Tibial artery (tissue), 4 donors: ENCODE measurements around the gene PCDHGA1.

Experiments
- DNase-seq, 2 donors: peaks; one replicate each; pipeline ENCODE4 v3.0.0-alpha.2; 2019
- H3K27ac ChIP-seq, 2 donors: fragments of 200-600 bp; sonication (generic) in 1 of 2; 1 replicate in 1 of 2; 2 replicates in 1 of 2; pipeline ENCODE4 v1.5.1; 2018 to 2019; ENCODE audit warnings: mild to moderate bottlenecking in 1 of 2
- H3K27me3 ChIP-seq, 2 donors: fragments of 200-600 bp; sonication (generic) in 1 of 2; one replicate each; pipeline versions ENCODE4 v1.5.1 to v1.6.0; 2016 to 2019
- H3K36me3 ChIP-seq, 3 donors: fragments of 200-600 bp; sonication (generic) in 2 of 3; one replicate each; pipeline ENCODE4 v1.5.1; 2016 to 2019; ENCODE audit warnings: mild to moderate bottlenecking in 2 of 3
- H3K4me1 ChIP-seq, 4 donors: fragments of 200-600 bp; sonication (generic) in 2 of 4; 1 replicate in 3 of 4; 2 replicates in 1 of 4; pipeline ENCODE4 v1.5.1; 2016 to 2019
- H3K4me3 ChIP-seq, 2 donors: fragments of 200-600 bp; sonication (generic) in 1 of 2; 1 replicate in 1 of 2; 2 replicates in 1 of 2; pipeline ENCODE4 v1.5.1; 2018 to 2019; ENCODE audit warnings: mild to moderate bottlenecking in 2 of 2
- H3K9me3 ChIP-seq, 3 donors: fragments of 200-600 bp; sonication (generic) in 1 of 3; one replicate each; pipeline ENCODE4 v1.5.1; 2016 to 2019
- CTCF ChIP-seq, 2 experiments: fragments of 200-600 bp in 1 of 2; fragments of 450-650 bp in 1 of 2; IDR thresholded peaks; one replicate each; pipeline ENCODE4 v1.5.1; 2017 to 2019; ENCODE audit warnings: antibody characterized with exemption in 2 of 2, mild to moderate bottlenecking in 1 of 2, moderate library complexity in 1 of 2
- intact Hi-C: fragments of 100-400 bp; cut with DNase I; formaldehyde crosslinking; loops from one replicate; pipeline ENCODE4 v1.15.0; 2023; ENCODE audit warnings: low total_unique reads

Gene PCDHGA1

GRCh38 chr5:141439411-141440141, 109.3 kb downstream of the PCDHGA1 start:
- TF ChIP-seq CTCF (IDR thresholded peaks at IDR 0.05), result no peak
- Histone ChIP-seq H3K4me3 (no peak overlapping the region), H3K9me3 (peaks cover 2 to 91% (median 69%) of the 10 kb centered on the region in 3 donors), H3K36me3 (peaks cover 0 to 53% (median 30%) of the 10 kb centered on the region in 3 donors), H3K27me3 (no peaks in the 10 kb centered on the region), H3K4me1 (no peaks in the 10 kb centered on the region), H3K27ac (no peak overlapping the region)
- no peak for DNase-seq
- intact Hi-C loops, result no loop called here

- TF ChIP-seq CTCF (IDR thresholded peaks at IDR 0.05), result no peak
- no peak for DNase-seq
- intact Hi-C loops, result no loop called here
- H3K4me1 ChIP-seq, result no peaks in the 10 kb centered on the region
- peaks cover 2 to 93% (median 64%) of the 10 kb centered on the region in 3 donors for H3K9me3 ChIP-seq
- H3K36me3 ChIP-seq, result peaks cover 0 to 52% (median 30%) of the 10 kb centered on the region in 3 donors
- no peaks in the 10 kb centered on the region for H3K27me3 ChIP-seq
- H3K4me3 ChIP-seq, result no peak overlapping the region
- H3K27ac ChIP-seq, result no peak overlapping the region
Measured at GRCh38 chr5:141440341-141440740, 110.0 kb downstream of the PCDHGA1 start.

GRCh38 chr5:141441571-141442170, 111.4 kb downstream of the PCDHGA1 start:
- H3K27me3 ChIP-seq, result no peaks in the 10 kb centered on the region
- peaks cover 2 to 83% (median 51%) of the 10 kb centered on the region in 3 donors for H3K9me3 ChIP-seq
- intact Hi-C loops, result no loop called here
- no peak overlapping the region for H3K4me3 ChIP-seq
- no peak for DNase-seq
- H3K36me3 ChIP-seq, result peaks cover 0 to 40% (median 23%) of the 10 kb centered on the region in 3 donors
- TF ChIP-seq CTCF (IDR thresholded peaks at IDR 0.05), result no peak
- H3K27ac ChIP-seq, result no peak overlapping the region
- H3K4me1 ChIP-seq, result no peaks in the 10 kb centered on the region

GRCh38 chr5:141465351-141465750, 135.0 kb downstream of the PCDHGA1 start:
- H3K4me1 ChIP-seq, result no peaks in the 10 kb centered on the region
- no peak overlapping the region for H3K4me3 ChIP-seq
- H3K27me3 ChIP-seq, result no peaks in the 10 kb centered on the region
- H3K36me3 ChIP-seq, result no peaks in the 10 kb centered on the region
- no peak for TF ChIP-seq CTCF (IDR thresholded peaks at IDR 0.05)
- H3K27ac ChIP-seq, result no peak overlapping the region
- intact Hi-C loops, result no loop called here
- H3K9me3 ChIP-seq, result no peaks in the 10 kb centered on the region
- DNase-seq, result no peak

- Histone ChIP-seq H3K27ac (peak within 1 kb of the TSS; percentile 84 to 87), H3K36me3 (no peaks in the 10 kb centered on the region), H3K9me3 (no peaks in the 10 kb centered on the region), H3K27me3 (no peaks in the 10 kb centered on the region), H3K4me1 (peaks cover 0 to 46% (median 37%) of the 10 kb centered on the region in 4 donors), H3K4me3 (peak within 1 kb of the TSS; percentile 69 to 74)
- intact Hi-C loops, result loop anchor here (2.0 to 5.0 kb wide), 2 partner anchors 37 to 49 kb away; no protein-coding TSS in a partner anchor
- DNase-seq, result peak; percentile 93 to 96
- TF ChIP-seq CTCF (IDR thresholded peaks at IDR 0.05), result peak; percentile 24 to 56
Measured at GRCh38 chr5:141475625-141476131, 145.4 kb downstream of the PCDHGA1 start, which contains the start of gene PCDHGC3. TSS of gene PCDHGC3 (plus strand) at chr5:141475966. CDS start at chr5:141476117, 151 bp downstream.
